Natural killer cell treated with Interleukin-12 subunit alpha and Interleukin-12 subunit beta and Interleukin-15 and Interleukin-18, amount 100 ng/mL, for 72 hours (primary cell): Measurements from ENCODE around the gene EMP2. TPM values are rescaled to one million over a fixed set of nuclear protein-coding genes. Genes with fewer than 3 reads are reported as not detected.

Experiments used
- ATAC-seq, 2 donors: fragments of 150-1000 bp; cut with Tn5 transposase in 1 of 2; sonication (Bioruptor Pico), chemical (Tn5 transposase) in 1 of 2; 2 replicates each; pipeline ENCODE4 v1.10.0; 2021
- DNase-seq: peaks from one replicate; pipeline ENCODE4 v3.0.0; 2022; ENCODE audit warnings: low spot score
- H3K27ac Mint-ChIP-seq, 2 donors: 1 replicate in 1 of 2; 2 replicates in 1 of 2; pipeline ENCODE4 v1.8.0; 2022; ENCODE audit warnings: mixed read lengths in 2 of 2, mild to moderate bottlenecking in 1 of 2, moderate library complexity in 1 of 2
- H3K27me3 Mint-ChIP-seq, 2 donors: 1 replicate in 1 of 2; 2 replicates in 1 of 2; pipeline ENCODE4 v1.8.0; 2022; ENCODE audit warnings: mixed read lengths in 2 of 2
- H3K36me3 Mint-ChIP-seq: one replicate; pipeline ENCODE4 v1.8.0; 2022; ENCODE audit warnings: mixed read lengths
- H3K4me1 Mint-ChIP-seq, 2 donors: 1 replicate in 1 of 2; 2 replicates in 1 of 2; pipeline ENCODE4 v1.8.0; 2022; ENCODE audit warnings: low read depth in 2 of 2, mixed read lengths in 2 of 2, mild to moderate bottlenecking in 1 of 2
- H3K4me3 Mint-ChIP-seq: one replicate; pipeline ENCODE4 v1.8.0; 2022; ENCODE audit warnings: mixed read lengths
- H3K9me3 Mint-ChIP-seq: 2 replicates; pipeline ENCODE4 v1.8.0; 2022; ENCODE audit warnings: mixed read lengths
- total RNA-seq, 2 donors: library from RNA; stranded (reverse); gene quantifications; one replicate each; pipeline ENCODE4 v1.2.3, GENCODE V29; 2022

The EMP2 gene
- total RNA-seq, 2 donors from 2014 or later = not detected

DNA sequence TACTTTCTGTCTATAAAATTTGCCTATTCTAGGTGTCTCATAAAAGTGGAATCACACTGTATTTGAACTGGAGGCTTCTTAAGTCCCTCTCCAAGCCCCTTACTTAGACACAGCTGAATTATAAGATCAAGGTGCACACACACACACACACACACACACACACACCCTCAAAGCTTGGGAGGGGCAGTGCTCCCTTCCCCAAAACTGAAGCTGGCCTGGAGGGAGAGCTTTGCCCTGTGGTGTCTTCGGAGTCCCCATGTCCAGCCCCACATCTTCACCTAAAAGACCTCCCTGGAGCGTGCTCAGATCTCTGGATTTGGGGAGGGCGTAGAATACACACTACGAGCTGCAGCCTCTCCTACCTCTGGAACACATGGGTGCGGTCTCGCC is 828 bp downstream of the EMP2 start:
- DNase-seq = no peak
- H3K4me3 Mint-ChIP-seq = no peak overlapping the region
- peaks cover 0 to 3% of the 10 kb centered on the region in 2 donors for H3K4me1 Mint-ChIP-seq
- no peaks in the 10 kb centered on the region for H3K36me3 Mint-ChIP-seq
- H3K9me3 Mint-ChIP-seq = no peaks in the 10 kb centered on the region
- peaks cover 40 to 46% of the 10 kb centered on the region in 2 donors for H3K27me3 Mint-ChIP-seq
- ATAC-seq = no peak
- no peak overlapping the region for H3K27ac Mint-ChIP-seq

GRCh38 chr16:10578474-10579316 is 1.7 kb downstream of the EMP2 start:
- no peaks in the 10 kb centered on the region for H3K9me3 Mint-ChIP-seq
- peaks cover 39 to 41% of the 10 kb centered on the region in 2 donors for H3K27me3 Mint-ChIP-seq
- no peak overlapping the region for H3K27ac Mint-ChIP-seq
- ATAC-seq = no peak
- no peaks in the 10 kb centered on the region for H3K36me3 Mint-ChIP-seq
- H3K4me3 Mint-ChIP-seq = no peak overlapping the region
- H3K4me1 Mint-ChIP-seq = peaks cover 0 to 3% of the 10 kb centered on the region in 2 donors
- DNase-seq = no peak

DNA sequence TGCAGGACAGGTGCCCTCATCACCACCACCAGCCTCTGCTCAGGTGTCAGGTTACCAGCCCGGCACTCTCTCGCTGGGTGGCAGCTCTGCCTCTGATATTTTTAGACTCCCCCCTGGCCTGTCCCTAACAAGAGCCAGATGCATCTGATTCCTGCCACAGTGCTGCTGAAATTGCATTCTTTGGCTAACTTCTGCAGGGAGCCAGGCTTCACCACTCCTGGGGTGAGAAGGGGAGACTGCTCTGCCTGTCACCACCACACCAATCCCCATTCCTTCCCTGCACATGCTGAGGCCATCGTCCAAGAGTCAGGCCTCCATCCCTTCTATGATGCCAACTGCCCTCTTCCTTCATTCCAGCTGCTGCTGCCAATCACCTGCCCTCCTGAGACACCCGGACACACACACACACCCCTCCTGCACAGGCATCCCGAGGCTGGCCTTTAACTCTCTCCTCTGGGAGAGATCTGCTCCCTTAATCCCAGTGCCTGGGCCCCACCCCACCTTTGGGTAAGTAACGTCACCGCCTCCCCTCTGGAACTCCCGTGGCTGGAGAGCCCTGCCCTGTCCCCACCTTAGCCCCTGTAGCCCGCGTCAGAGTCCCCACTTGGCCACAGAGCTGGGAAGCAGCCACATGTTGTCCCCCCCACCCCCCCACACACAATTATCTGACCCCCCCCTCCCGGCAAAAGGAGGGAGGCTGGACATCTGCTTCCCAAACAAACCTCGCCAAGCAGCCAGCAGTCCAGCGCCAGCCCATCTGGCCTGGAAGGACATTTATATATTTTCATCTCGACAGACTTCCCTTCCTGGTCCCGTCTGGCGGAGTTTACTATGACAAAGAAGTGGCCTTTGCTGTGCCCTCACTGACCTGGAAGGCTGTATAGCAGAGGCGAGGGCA is 2.8 kb downstream of the EMP2 start:
- ATAC-seq = no peak
- Mint-ChIP-seq H3K4me1 (peaks cover 0 to 3% of the 10 kb centered on the region in 2 donors), H3K4me3 (no peak overlapping the region), H3K9me3 (no peaks in the 10 kb centered on the region), H3K27me3 (peaks cover 30 to 33% of the 10 kb centered on the region in 2 donors), H3K27ac (no peak overlapping the region), H3K36me3 (no peaks in the 10 kb centered on the region)
- no peak for DNase-seq

DNA sequence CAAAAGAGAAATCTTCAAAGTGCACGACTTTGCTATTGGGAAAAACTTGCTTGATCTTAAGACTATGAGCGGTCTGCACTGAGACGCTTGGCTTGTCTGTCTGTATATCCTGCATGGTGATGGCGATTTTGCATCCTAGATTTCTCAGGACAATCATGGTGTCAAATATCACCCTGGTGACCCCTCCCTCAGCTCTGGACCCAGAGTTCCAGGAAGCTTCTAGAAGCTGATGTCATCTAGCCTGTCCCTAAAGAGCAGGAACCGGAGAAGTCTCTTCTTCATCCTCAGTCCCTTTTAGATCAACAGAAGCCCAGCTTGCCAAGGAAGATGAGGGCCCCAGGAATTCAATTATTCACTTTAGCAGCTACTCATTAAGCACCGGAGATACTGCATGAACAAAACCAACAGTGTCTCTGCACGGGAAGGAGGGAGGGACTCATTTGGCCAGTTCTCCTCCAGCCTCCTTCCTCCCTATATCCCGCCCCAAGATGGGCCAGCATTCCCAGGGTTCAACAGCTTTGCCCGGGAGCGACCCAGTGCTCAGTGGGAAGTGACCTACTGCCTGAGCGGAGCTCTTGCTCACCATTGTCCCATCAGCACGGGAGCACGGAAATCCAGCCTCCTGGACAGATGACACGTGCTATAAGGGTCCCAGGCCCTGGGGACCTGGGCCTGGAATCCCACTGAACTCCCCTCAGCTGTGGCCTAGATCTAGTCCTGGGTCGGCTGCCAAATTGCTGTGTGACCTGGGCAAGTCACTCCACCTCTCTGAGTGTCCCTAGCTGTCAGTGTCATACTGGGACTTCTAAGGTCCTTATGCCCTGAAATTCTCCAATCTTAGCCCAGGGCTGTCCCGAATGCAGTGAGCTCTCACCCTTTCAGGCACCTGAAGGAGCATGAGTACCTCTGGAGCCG is 3.8 kb downstream of the EMP2 start:
- H3K36me3 Mint-ChIP-seq = no peaks in the 10 kb centered on the region
- no peaks in the 10 kb centered on the region for H3K9me3 Mint-ChIP-seq
- H3K4me3 Mint-ChIP-seq = no peak overlapping the region
- H3K27me3 Mint-ChIP-seq = peaks cover 21 to 30% of the 10 kb centered on the region in 2 donors
- DNase-seq (no peak), ATAC-seq (no peak)
- H3K27ac Mint-ChIP-seq = no peak overlapping the region
- H3K4me1 Mint-ChIP-seq = peaks cover 0 to 3% of the 10 kb centered on the region in 2 donors

- Mint-ChIP-seq H3K4me3 (no peak overlapping the region), H3K36me3 (no peaks in the 10 kb centered on the region), H3K9me3 (no peaks in the 10 kb centered on the region), H3K27me3 (peaks cover 10 to 22% of the 10 kb centered on the region in 2 donors), H3K4me1 (no peaks in the 10 kb centered on the region), H3K27ac (no peak overlapping the region)
- DNase-seq = no peak
- no peak for ATAC-seq
Observed at GRCh38 chr16:10575506-10576130, 4.8 kb downstream of the EMP2 start.

DNA sequence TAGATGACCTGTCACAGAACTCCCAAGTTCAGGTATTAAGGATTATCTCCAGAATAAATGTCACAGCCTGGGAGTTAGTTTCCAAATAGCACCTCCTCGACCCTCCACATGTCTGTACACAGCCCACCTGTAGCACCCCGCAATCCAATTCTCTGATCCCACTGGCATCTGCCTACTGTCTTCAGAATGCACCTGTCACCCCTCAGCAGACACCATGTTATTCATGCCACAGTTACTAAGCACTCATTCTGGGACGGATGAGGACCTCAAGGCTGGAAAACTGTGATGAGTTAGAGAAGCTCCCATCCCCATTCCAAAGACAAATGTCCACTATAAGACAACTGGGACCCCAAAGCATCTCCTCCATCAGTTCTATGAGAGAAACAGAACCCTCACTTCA is 7.8 kb downstream of the EMP2 start:
- H3K27me3 Mint-ChIP-seq = peaks cover 0 to 7% of the 10 kb centered on the region in 2 donors
- H3K9me3 Mint-ChIP-seq = no peaks in the 10 kb centered on the region
- H3K4me1 Mint-ChIP-seq = no peaks in the 10 kb centered on the region
- ATAC-seq (no peak), DNase-seq (no peak)
- no peak overlapping the region for H3K27ac Mint-ChIP-seq
- no peaks in the 10 kb centered on the region for H3K36me3 Mint-ChIP-seq
- no peak overlapping the region for H3K4me3 Mint-ChIP-seq

- Mint-ChIP-seq H3K27me3 (peaks cover 6 to 7% of the 10 kb centered on the region in 2 donors), H3K4me3 (no peak overlapping the region), H3K4me1 (no peaks in the 10 kb centered on the region), H3K36me3 (no peaks in the 10 kb centered on the region), H3K9me3 (no peaks in the 10 kb centered on the region), H3K27ac (no peak overlapping the region)
- ATAC-seq (no peak), DNase-seq (no peak)
Observed at GRCh38 chr16:10571354-10571753, 9.0 kb downstream of the EMP2 start.

DNA sequence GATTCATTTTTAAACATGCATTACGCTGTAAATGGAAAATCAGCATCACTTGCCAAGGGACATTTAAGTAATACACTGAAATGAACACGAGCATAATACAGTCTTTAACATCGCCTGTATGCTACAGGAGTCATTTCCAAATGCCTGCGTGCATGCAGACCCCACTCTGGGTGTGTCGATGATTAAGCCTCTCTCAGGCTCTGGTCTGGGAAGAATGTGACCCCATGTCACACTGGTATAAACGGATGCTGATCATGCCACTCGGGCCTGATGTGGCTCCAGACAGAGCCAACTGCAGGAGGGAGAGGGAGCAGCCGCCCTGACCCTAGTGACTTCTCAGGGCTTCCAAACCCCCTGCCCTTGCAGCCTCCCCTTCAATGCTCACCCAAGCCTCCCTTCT is 10.8 kb downstream of the EMP2 start:
- H3K27me3 Mint-ChIP-seq = peaks cover 6 to 7% of the 10 kb centered on the region in 2 donors
- no peaks in the 10 kb centered on the region for H3K36me3 Mint-ChIP-seq
- DNase-seq (no peak), ATAC-seq (no peak)
- no peak overlapping the region for H3K4me3 Mint-ChIP-seq
- H3K27ac Mint-ChIP-seq = no peak overlapping the region
- H3K4me1 Mint-ChIP-seq = no peaks in the 10 kb centered on the region
- H3K9me3 Mint-ChIP-seq = no peaks in the 10 kb centered on the region

DNA sequence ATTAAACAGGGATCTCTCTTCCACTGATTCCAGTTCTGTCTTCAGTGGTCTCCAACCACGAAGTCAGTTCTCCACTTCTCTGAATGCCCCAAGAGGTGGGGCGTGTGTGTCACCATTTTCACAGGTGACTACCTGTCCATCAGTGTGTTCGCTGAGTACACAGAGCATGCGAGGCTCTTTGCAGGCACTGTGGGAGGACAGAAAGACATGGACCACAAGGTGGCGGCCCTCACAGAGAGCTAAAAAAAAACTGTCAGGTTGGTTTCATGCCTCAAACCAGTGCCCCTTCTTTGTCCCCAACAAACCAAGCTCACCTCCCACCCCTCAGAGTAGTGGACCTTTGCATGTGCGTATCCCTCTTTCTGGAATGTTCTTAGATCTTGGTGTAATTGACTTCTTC is 13.8 kb downstream of the EMP2 start:
- H3K4me1 Mint-ChIP-seq = peaks cover 0 to 2% of the 10 kb centered on the region in 2 donors
- H3K27me3 Mint-ChIP-seq = peaks cover 7 to 14% of the 10 kb centered on the region in 2 donors
- DNase-seq (no peak), ATAC-seq (no peak)
- no peaks in the 10 kb centered on the region for H3K9me3 Mint-ChIP-seq
- no peaks in the 10 kb centered on the region for H3K36me3 Mint-ChIP-seq
- no peak overlapping the region for H3K4me3 Mint-ChIP-seq
- no peak overlapping the region for H3K27ac Mint-ChIP-seq

DNA sequence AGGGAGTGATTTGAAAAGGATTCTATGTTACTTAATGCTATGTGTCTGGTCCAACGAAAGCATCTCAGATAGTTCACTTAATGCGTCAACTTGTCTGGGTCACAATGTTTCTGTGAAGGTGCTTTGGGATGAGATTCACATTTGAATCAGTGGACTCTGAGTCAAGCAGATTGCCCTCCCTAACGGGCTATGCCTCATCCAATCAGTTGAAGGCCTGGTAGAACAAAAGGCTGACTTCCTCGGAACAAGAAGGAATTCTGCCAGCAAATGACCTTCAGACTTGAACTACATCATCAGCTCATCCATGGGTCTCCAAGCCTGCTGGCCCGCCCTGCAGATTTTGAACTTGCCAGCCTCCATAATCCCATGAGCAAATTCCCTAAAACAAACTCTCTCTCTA is 15.2 kb downstream of the EMP2 start:
- no peak overlapping the region for H3K27ac Mint-ChIP-seq
- ATAC-seq (no peak), DNase-seq (no peak)
- peaks cover 0 to 2% of the 10 kb centered on the region in 2 donors for H3K4me1 Mint-ChIP-seq
- H3K4me3 Mint-ChIP-seq = no peak overlapping the region
- H3K9me3 Mint-ChIP-seq = no peaks in the 10 kb centered on the region
- H3K27me3 Mint-ChIP-seq = peaks cover 17 to 21% of the 10 kb centered on the region in 2 donors
- H3K36me3 Mint-ChIP-seq = no peaks in the 10 kb centered on the region

GRCh38 chr16:10564591-10564990 is 15.8 kb downstream of the EMP2 start:
- H3K36me3 Mint-ChIP-seq = no peaks in the 10 kb centered on the region
- no peaks in the 10 kb centered on the region for H3K9me3 Mint-ChIP-seq
- peaks cover 0 to 2% of the 10 kb centered on the region in 2 donors for H3K4me1 Mint-ChIP-seq
- no peak overlapping the region for H3K4me3 Mint-ChIP-seq
- H3K27ac Mint-ChIP-seq = no peak overlapping the region
- peaks cover 17 to 21% of the 10 kb centered on the region in 2 donors for H3K27me3 Mint-ChIP-seq
- ATAC-seq = no peak
- DNase-seq = no peak

DNA sequence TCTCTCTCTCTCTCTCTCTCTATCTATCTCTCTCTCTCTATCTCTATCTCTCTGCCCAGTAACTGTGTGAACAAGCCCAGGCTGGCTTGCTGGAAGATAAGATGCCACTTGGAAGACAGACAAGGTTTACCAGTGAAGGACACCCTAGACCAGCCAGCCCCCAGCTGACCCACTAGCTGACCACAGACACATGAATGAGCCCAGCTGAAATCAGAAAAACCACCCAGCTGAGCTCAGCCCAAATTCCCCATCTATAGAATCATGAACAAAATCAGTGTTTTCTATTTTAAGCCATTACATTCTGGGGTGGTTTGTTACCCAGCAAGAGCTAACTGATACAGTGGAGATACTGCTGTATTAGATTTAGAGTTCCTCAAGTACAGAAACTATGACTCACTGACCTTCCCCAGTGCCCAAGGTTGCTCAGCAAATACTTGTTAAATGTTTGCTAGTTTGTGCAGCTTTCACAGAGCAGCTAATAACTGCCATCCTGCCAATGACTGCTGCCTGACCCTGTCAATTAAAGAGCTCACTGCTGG is 18.0 kb downstream of the EMP2 start:
- Mint-ChIP-seq H3K4me1 (peaks cover 0 to 2% of the 10 kb centered on the region in 2 donors), H3K4me3 (no peak overlapping the region), H3K9me3 (no peaks in the 10 kb centered on the region), H3K27ac (no peak overlapping the region), H3K36me3 (no peaks in the 10 kb centered on the region), H3K27me3 (peaks cover 17 to 21% of the 10 kb centered on the region in 2 donors)
- DNase-seq = no peak
- no peak for ATAC-seq

GRCh38 chr16:10561425-10561824 is 19.0 kb downstream of the EMP2 start:
- H3K4me1 Mint-ChIP-seq = peaks cover 0 to 2% of the 10 kb centered on the region in 2 donors
- H3K27ac Mint-ChIP-seq = no peak overlapping the region
- no peaks in the 10 kb centered on the region for H3K9me3 Mint-ChIP-seq
- H3K27me3 Mint-ChIP-seq = peaks cover 10 to 17% of the 10 kb centered on the region in 2 donors
- no peak overlapping the region for H3K4me3 Mint-ChIP-seq
- H3K36me3 Mint-ChIP-seq = no peaks in the 10 kb centered on the region
- DNase-seq = no peak
- no peak for ATAC-seq
